Measurements from ENCODE around the gene HUS1. TPM values are rescaled to one million over a fixed set of nuclear protein-coding genes. Genes with fewer than 3 reads are reported as not detected.
"Not testable (repeated sequence)": the region's sequence is repeated elsewhere in the genome, so short reads cannot be mapped to it uniquely, and the experiment has no call there.

HUS1 gene
- total RNA-seq, 4 donors from 2014 or later: 5.1 to 64.7 (median 41.9) TPM

DNA sequence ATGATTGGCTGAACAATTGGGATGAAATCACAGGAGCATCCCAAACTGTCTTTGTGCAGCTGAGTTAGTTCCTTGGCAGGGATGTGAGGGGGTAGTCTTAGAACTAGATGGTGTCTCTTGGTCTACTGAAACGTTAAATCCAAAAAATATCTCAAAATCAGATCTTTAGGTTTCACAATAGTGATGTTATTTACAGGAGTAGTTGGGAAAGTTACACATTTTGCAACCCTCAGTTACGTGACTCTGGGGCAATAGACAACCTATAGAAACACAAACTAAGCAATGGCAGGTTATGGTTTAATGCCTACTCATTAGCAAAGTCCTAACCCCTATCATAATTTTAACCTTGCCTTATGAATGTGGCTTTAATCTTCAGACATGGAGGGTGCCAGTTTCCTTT, 55.1 kb downstream of the HUS1 start:
- Histone ChIP-seq H3K36me3 (no peaks in the 10 kb centered on the region), H3K4me1 (no peaks in the 10 kb centered on the region), H3K4me3 (no peak overlapping the region), H3K27me3 (no peaks in the 10 kb centered on the region), H3K9me3 (no peaks in the 10 kb centered on the region), H3K27ac (no peak overlapping the region)
- intact Hi-C loops (cut with DNase I; ENCODE audit: low total_unique reads): no loop called here
- DNase-seq: no peak
- no peak for TF ChIP-seq POLR2A (IDR thresholded peaks at IDR 0.05)
- TF ChIP-seq, protein P1, sequence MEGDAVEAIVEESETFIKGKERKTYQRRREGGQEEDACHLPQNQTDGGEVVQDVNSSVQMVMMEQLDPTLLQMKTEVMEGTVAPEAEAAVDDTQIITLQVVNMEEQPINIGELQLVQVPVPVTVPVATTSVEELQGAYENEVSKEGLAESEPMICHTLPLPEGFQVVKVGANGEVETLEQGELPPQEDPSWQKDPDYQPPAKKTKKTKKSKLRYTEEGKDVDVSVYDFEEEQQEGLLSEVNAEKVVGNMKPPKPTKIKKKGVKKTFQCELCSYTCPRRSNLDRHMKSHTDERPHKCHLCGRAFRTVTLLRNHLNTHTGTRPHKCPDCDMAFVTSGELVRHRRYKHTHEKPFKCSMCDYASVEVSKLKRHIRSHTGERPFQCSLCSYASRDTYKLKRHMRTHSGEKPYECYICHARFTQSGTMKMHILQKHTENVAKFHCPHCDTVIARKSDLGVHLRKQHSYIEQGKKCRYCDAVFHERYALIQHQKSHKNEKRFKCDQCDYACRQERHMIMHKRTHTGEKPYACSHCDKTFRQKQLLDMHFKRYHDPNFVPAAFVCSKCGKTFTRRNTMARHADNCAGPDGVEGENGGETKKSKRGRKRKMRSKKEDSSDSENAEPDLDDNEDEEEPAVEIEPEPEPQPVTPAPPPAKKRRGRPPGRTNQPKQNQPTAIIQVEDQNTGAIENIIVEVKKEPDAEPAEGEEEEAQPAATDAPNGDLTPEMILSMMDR (IDR thresholded peaks at IDR 0.05): no peak

DNA sequence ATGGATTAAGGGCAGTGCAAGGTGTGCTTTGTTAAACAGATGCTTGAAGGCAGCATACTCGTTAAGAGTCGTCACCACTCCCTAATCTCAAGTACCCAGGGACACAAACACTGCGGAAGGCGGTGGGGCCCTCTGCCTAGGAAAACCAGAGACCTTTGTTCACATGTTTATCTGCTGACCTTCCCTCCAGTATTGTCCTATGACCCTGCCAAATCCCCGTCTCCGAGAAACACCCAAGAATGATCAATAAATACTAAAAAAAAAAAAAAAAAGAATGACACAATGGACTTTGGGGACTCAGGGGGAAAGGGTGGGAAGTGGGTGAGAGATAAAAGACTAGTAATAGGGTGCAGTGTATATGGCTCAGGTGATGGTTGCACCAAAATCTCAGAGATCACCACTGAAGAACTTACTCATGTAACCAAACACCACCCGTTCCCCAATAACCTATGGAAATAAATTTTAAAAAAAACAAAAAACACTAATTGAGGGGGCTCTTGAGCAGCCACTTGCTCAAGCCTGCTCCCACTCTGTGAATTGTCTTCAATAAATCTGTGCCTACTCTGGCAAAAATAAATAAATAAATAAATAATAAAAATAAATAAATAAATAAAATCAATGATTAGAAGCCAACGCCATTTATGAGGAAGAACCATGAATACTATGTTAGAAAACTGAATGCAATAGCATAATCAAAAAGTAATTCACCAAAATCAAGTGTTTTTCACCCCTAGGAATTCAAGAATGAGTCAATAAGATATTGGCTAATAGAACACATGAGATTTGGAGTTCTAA, 56.1 kb downstream of the HUS1 start:
- H3K4me1 ChIP-seq; H3K36me3 ChIP-seq; H3K4me3 ChIP-seq; intact Hi-C loops (cut with DNase I; ENCODE audit: low total_unique reads); DNase-seq; H3K27me3 ChIP-seq; H3K9me3 ChIP-seq; H3K27ac ChIP-seq: not testable (repeated sequence)

DNA sequence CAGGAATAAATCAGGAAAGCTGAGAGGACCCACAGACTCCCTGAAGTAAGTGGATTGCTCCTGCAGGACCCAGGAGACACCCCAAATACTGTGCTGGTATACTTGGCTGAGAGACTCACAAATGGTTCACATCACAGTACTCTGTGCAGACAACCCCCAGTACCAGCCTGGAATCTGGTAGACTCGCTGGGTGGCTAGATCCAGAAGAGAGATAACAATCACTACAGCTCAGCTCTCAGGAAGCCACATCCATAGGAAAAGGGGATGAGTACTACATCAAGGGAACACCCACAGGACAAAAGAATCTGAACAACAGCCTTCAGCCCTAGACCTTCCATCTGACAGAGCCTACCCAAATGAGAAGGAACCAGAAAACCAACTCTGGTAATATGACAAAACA, 62.9 kb downstream of the HUS1 start:
- H3K36me3 ChIP-seq; intact Hi-C loops (cut with DNase I; ENCODE audit: low total_unique reads); H3K27ac ChIP-seq; H3K4me1 ChIP-seq; H3K27me3 ChIP-seq; H3K4me3 ChIP-seq; DNase-seq; H3K9me3 ChIP-seq: not testable (repeated sequence)

DNA sequence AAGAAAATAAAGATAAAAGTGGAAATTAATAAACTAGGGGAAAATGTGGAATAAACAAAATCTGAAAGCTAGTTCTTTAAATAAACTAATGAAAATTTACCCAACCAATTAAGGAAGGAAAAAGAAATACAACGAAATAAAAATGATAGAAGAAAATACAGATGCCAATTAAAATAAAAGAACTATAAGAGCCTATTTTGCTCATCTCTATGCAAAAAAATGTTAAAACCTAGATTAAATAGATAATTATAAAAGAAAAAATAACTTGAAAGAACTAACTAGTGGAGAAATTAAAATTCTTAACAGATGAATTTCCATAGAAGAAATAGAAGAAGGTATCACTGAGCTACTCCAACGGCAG, 63.8 kb downstream of the HUS1 start:
- Histone ChIP-seq H3K9me3 (no peaks in the 10 kb centered on the region), H3K36me3 (no peaks in the 10 kb centered on the region), H3K27me3 (no peaks in the 10 kb centered on the region), H3K4me1 (no peaks in the 10 kb centered on the region), H3K4me3 (no peak overlapping the region), H3K27ac (no peak overlapping the region)
- intact Hi-C loops (cut with DNase I; ENCODE audit: low total_unique reads): no loop called here
- TF ChIP-seq, protein P1 (IDR thresholded peaks at IDR 0.05): no peak
- TF ChIP-seq POLR2A (IDR thresholded peaks at IDR 0.05): no peak
- DNase-seq: no peak

DNA sequence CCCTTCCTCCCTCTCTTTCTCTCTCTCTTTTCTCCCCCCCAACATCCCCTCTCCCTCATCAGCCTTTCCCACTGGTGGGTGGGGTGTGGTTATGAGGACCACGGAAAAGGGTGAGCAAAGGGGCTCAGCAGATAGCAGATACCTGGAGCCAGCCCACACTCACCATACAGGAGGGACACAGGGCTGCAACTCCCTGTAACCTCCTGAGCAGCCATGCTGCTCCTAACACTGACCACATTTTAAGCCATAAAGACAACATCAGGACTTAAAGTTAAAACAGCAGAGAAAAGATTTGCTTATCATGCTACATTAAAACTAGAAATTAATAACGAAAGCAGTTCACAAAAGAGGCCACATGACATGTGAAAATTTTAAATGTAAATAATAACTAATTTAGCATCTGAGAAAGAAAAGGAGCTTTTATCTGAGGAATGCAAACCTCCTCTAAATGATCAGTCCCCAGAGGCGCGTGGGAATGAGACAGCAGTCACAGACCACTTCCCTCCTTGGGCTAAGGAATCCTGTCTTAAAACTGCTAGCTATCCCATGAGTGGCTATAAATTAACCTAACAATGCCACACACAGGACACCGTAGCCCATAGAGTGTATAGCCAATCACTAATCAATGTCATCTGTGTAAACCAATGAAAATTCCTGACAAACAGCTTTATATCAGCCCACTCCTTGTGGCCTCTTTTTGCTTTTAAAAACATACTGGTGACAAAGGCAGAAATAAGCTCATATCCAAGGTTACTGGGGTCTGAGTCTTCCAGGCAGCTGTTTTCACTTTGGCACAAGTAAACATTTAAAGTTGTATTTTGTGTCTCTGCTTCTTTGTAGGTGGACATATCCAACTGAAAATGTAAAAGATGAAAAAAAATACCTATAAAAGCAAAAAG, 64.4 kb downstream of the HUS1 start:
- no peak for DNase-seq
- H3K4me1 ChIP-seq: no peaks in the 10 kb centered on the region
- TF ChIP-seq, protein P1 (IDR thresholded peaks at IDR 0.05): no peak
- no peak for TF ChIP-seq POLR2A (IDR thresholded peaks at IDR 0.05)
- no peak overlapping the region for H3K4me3 ChIP-seq
- intact Hi-C loops (cut with DNase I; ENCODE audit: low total_unique reads): no loop called here
- H3K27ac ChIP-seq: no peak overlapping the region
- H3K9me3 ChIP-seq: no peaks in the 10 kb centered on the region
- no peaks in the 10 kb centered on the region for H3K27me3 ChIP-seq
- no peaks in the 10 kb centered on the region for H3K36me3 ChIP-seq

Other genes starting within 250 kb of the HUS1 start
- 1 to 10 TPM in 2 of 4 donors, under 1 TPM in 2; under 0.01 to 3.8 (median 0.74) TPM for gene PKD1L1, start 31.1 kb downstream of the HUS1 start, total RNA-seq
- not detected for gene SUN3, start 49.5 kb upstream of the HUS1 start, total RNA-seq
- under 1 TPM in 1 of 4 donors, not detected in 3; 0.76 TPM for gene C7orf57, start 55.9 kb upstream of the HUS1 start, total RNA-seq
- gene UPP1, start 109.7 kb upstream of the HUS1 start, total RNA-seq: 10 to 100 TPM in 1 of 4 donors, 1 to 10 TPM in 3; 1.5 to 25.2 (median 5.4) TPM
- 1 to 10 TPM in 1 of 4 donors, under 1 TPM in 2, not detected in 1; 0.12 to 1.0 (median 0.26) TPM for gene ABCA13, start 191.8 kb upstream of the HUS1 start, total RNA-seq